ENCODE measurements around the gene PLD5.

- TF ChIP-seq CTCF (IDR thresholded peaks at IDR 0.05) (no peak), POLR2A (IDR thresholded peaks at IDR 0.05) (no peak)
These were observed 43.1 kb upstream of the PLD5 start for GRCh38 chr1:242567596-242567995.
